Thyroid gland (tissue), 4 donors: ENCODE results near the gene VWA1.

Source experiments
- CTCF ChIP-seq, 6 experiments: fragments of 200-600 bp in 3 of 6; fragments of 450-650 bp in 3 of 6; sonication (generic) in 3 of 6; IDR thresholded peaks; one replicate each; pipeline ENCODE4 v1.5.1; 2016 to 2019; ENCODE audit warnings: antibody characterized with exemption in 6 of 6, mild to moderate bottlenecking in 2 of 6, inconsistent platforms in 1 of 6, moderate library complexity in 1 of 6
- POLR2A ChIP-seq, 2 donors: fragments of 450-650 bp; IDR thresholded peaks; one replicate each; pipeline ENCODE4 v1.6.1; 2017; ENCODE audit warnings: antibody characterized with exemption in 2 of 2, mild to moderate bottlenecking in 2 of 2, moderate library complexity in 1 of 2

GRCh38 chr1:1423245-1423597, 12.3 kb upstream of the VWA1 start:
- TF ChIP-seq CTCF (IDR thresholded peaks at IDR 0.05) (no peak), POLR2A (IDR thresholded peaks at IDR 0.05) (no peak)
